B cell (primary cell): Measurements from ENCODE around the gene CD8B. TPM values are rescaled to one million over a fixed set of nuclear protein-coding genes. Genes with fewer than 3 reads are reported as not detected.

Source experiments
- ATAC-seq: fragments of 200-7000 bp; cut with Tn5 transposase; one replicate; pipeline ENCODE4 v1.10.0; 2021; ENCODE audit warnings: low read depth, mild to moderate bottlenecking, moderate number of reproducible peaks, moderate library complexity
- CTCF ChIA-PET: fragments of 350-600 bp; sonication (Branson Sonifier 250); formaldehyde crosslinking; loops from one replicate; lab custom pipeline; 2021; ENCODE audit warnings: antibody characterized with exemption, inconsistent platforms; lab: Charles Lee
- POLR2A ChIA-PET: fragments of 350-600 bp; sonication (Branson Sonifier 250); formaldehyde crosslinking; loops from one replicate; lab custom pipeline; 2021; ENCODE audit warnings: antibody characterized with exemption; lab: Charles Lee
- DNase-seq: peaks from one replicate; pipeline ENCODE4 v3.0.0; 2013
- H2AFZ ChIP-seq: 2 replicates; pipeline ENCODE4 v1.6.1; 2012; ENCODE audit warnings: mild to moderate bottlenecking, low read depth, low read length; ENCODE audit not compliant: insufficient read depth, poor library complexity, severe bottlenecking
- H3K27ac ChIP-seq, 2 donors: 1 replicate in 1 of 2; 2 replicates in 1 of 2; pipeline ENCODE4 v1.5.1; 2012 to 2013; ENCODE audit warnings: low read length in 2 of 2, mild to moderate bottlenecking in 2 of 2, moderate library complexity in 1 of 2
- H3K27me3 ChIP-seq, 4 experiments: fragments of 200-600 bp in 1 of 4; sonication (generic) in 1 of 4; replicated peaks in 1 of 4; 1 replicate in 2 of 4; 2 replicates in 2 of 4; pipeline versions ENCODE4 v1.6.1 to v1.7.0; 2013 to 2016; ENCODE audit warnings: low read length in 3 of 4, mild to moderate bottlenecking in 2 of 4, mixed read lengths in 1 of 4, moderate library complexity in 1 of 4; ENCODE audit not compliant: insufficient read depth in 4 of 4, control insufficient read depth in 3 of 4; ENCODE audit errors: control extremely low read depth in 1 of 4
- H3K36me3 ChIP-seq, 2 experiments: replicated peaks in 1 of 2; 1 replicate in 1 of 2; 2 replicates in 1 of 2; pipeline versions ENCODE4 v1.6.1 to v1.7.1; 2013; ENCODE audit warnings: low read length in 1 of 2; ENCODE audit not compliant: insufficient read depth in 2 of 2, control insufficient read depth in 1 of 2; ENCODE audit errors: control extremely low read depth in 1 of 2, extremely low read depth in 1 of 2
- H3K4me1 ChIP-seq, 2 donors: fragments of 200-600 bp in 1 of 2; sonication (generic) in 1 of 2; 1 replicate in 1 of 2; 2 replicates in 1 of 2; pipeline versions ENCODE4 v1.5.1 to v1.6.1; 2013 to 2017; ENCODE audit warnings: low read length in 2 of 2; ENCODE audit not compliant: control insufficient read depth in 2 of 2, insufficient read depth in 2 of 2
- H3K4me2 ChIP-seq: replicated peaks from 2 replicates; pipeline ENCODE3; 2012; ENCODE audit warnings: mild to moderate bottlenecking, low read depth, low read length; ENCODE audit not compliant: poor library complexity, severe bottlenecking
- H3K4me3 ChIP-seq, 5 experiments: fragments of 200-600 bp in 1 of 5; sonication (generic) in 1 of 5; 1 replicate in 3 of 5; 2 replicates in 2 of 5; pipeline versions ENCODE4 v1.5.1 to v1.7.0; 2011 to 2016; ENCODE audit warnings: low read length in 4 of 5, mild to moderate bottlenecking in 4 of 5, low read depth in 2 of 5, control low read depth in 1 of 5, moderate library complexity in 1 of 5; ENCODE audit not compliant: insufficient read depth in 1 of 5; ENCODE audit errors: control extremely low read depth in 1 of 5, extremely low read depth in 1 of 5
- H3K79me2 ChIP-seq: fragments of 200-600 bp; sonication (generic); one replicate; pipeline ENCODE4 v1.6.0; 2016; ENCODE audit warnings: low read length; ENCODE audit not compliant: control insufficient read depth, insufficient read depth
- H3K9ac ChIP-seq: fragments of 200-600 bp; sonication (generic); 2 replicates; pipeline ENCODE4 v1.6.1; 2017; ENCODE audit warnings: mild to moderate bottlenecking, low read length, moderate library complexity
- H3K9me3 ChIP-seq, 3 donors: one replicate each; pipeline versions ENCODE4 v1.6.1 to v1.7.1; 2013; ENCODE audit warnings: low read length in 2 of 3; ENCODE audit not compliant: control insufficient read depth in 2 of 3, insufficient read depth in 1 of 3; ENCODE audit errors: control extremely low read depth in 1 of 3
- H4K20me1 ChIP-seq: 2 replicates; pipeline ENCODE4 v1.6.0; 2012; ENCODE audit warnings: mild to moderate bottlenecking, low read length; ENCODE audit not compliant: insufficient read depth, control insufficient read depth, poor library complexity, severe bottlenecking
- H3K27ac Mint-ChIP-seq: one replicate; pipeline ENCODE4 v1.8.0; 2021; ENCODE audit warnings: mixed read lengths
- H3K27me3 Mint-ChIP-seq: one replicate; pipeline ENCODE4 v1.8.0; 2021; ENCODE audit warnings: mixed read lengths
- H3K4me1 Mint-ChIP-seq: one replicate; pipeline ENCODE4 v1.8.0; 2021; ENCODE audit warnings: mixed read lengths
- H3K4me3 Mint-ChIP-seq: one replicate; pipeline ENCODE4 v1.8.0; 2021; ENCODE audit warnings: mixed read lengths
- H3K9me3 Mint-ChIP-seq: one replicate; pipeline ENCODE4 v1.8.0; 2022; ENCODE audit warnings: mixed read lengths; ENCODE audit not compliant: insufficient read depth
- EZH2 ChIP-seq: IDR thresholded peaks from 2 replicates; pipeline ENCODE4 v1.6.1; 2012; ENCODE audit warnings: borderline replicate concordance, low read depth, mild to moderate bottlenecking, moderate library complexity, low read length; ENCODE audit not compliant: insufficient read depth, poor library complexity, severe bottlenecking
- WGBS: methylation state at CpG from one replicate; pipeline ENCODE4 v1.1.5; 2013; ENCODE audit warnings: missing lambda C conversion rate; ENCODE audit not compliant: insufficient coverage; 5-methylcytosine and 5-hydroxymethylcytosine counted together
- intact Hi-C: fragments of 100-400 bp; cut with micrococcal nuclease; formaldehyde crosslinking; loops from one replicate; pipeline ENCODE4 v1.10.0; 2022
- polyA plus RNA-seq: library from polyadenylated mRNA; depleted of rRNA; stranded (reverse); fragments of >200 nt; gene quantifications from 2 replicates; pipeline ENCODE4 v1.2.3, GENCODE V29; 2012
- total RNA-seq, 2 donors: library from RNA; stranded (reverse); fragments of 120-200 nt in 1 of 2; gene quantifications; 1 replicate in 1 of 2; 2 replicates in 1 of 2; pipeline versions ENCODE4 v1.2.3 to v1.2.4, GENCODE V29; 2013 to 2022
- TF ChIP-seq, protein P1 (sequence below): fragments of 200-600 bp; IDR thresholded peaks from one replicate; pipeline ENCODE4 v1.8.0; 2022; ENCODE audit warnings: antibody characterized with exemption, mild to moderate bottlenecking

Gene CD8B
- total and polyA plus RNA-seq, 2 donors (not counting 1 experiment from before 2014, with no cell fraction given) = 0.45 TPM; not detected in 1

DNA sequence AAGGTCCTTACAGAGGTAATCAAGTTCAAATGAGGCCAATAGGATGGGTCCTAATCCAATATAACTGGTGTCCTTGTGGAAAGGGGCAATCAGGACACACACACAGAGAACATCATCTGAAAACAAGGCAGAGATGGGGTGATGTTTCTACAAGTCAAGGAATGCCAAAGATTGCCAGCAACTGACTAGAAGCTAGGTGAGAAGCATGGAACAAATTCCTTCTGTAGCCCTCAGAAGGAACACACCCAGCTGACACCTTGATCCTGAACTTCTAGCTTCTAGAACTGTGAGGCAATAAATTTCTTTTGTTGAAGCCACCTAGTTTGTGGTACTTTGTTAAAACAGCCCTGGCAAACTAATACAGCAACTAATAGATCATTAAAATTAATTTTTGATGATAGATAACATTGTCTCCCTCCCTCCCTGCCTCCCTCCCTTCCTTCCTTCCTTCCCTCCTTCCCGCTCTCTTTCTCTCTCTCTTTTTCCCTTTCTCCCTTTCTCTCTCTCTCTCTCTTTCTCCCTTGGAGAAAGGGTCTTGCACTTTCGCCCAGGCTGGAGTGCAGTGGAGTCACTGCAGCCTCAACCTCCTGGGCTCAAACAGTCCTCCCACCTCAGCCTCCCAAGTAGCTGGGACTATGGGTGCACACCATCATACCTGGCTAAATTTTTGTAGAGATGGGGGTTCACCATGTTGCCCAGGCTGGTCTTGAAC lies 60.7 kb downstream of the CD8B start:
- ChIA-PET POLR2A (no interaction called here), CTCF (no interaction called here)
- H3K9me3 ChIP-seq = peaks cover 7 to 20% (median 11%) of the 10 kb centered on the region in 3 donors
- Mint-ChIP-seq H3K27me3 (peaks cover 18% of the 10 kb centered on the region), H3K9me3 (peaks cover 8% of the 10 kb centered on the region), H3K4me1 (no peaks in the 10 kb centered on the region), H3K4me3 (no peak overlapping the region), H3K27ac (no peak overlapping the region)
- H3K4me2 ChIP-seq = no peak overlapping the region
- no peaks in the 10 kb centered on the region for H3K36me3 ChIP-seq
- peaks cover 0 to 8% (median 3%) of the 10 kb centered on the region in 4 experiments for H3K27me3 ChIP-seq
- no peak for TF ChIP-seq EZH2
- TF ChIP-seq, protein P1, sequence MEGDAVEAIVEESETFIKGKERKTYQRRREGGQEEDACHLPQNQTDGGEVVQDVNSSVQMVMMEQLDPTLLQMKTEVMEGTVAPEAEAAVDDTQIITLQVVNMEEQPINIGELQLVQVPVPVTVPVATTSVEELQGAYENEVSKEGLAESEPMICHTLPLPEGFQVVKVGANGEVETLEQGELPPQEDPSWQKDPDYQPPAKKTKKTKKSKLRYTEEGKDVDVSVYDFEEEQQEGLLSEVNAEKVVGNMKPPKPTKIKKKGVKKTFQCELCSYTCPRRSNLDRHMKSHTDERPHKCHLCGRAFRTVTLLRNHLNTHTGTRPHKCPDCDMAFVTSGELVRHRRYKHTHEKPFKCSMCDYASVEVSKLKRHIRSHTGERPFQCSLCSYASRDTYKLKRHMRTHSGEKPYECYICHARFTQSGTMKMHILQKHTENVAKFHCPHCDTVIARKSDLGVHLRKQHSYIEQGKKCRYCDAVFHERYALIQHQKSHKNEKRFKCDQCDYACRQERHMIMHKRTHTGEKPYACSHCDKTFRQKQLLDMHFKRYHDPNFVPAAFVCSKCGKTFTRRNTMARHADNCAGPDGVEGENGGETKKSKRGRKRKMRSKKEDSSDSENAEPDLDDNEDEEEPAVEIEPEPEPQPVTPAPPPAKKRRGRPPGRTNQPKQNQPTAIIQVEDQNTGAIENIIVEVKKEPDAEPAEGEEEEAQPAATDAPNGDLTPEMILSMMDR = no peak
- ATAC-seq (no peak), DNase-seq (no peak)
- WGBS = 100% methylated on average over 1 of the region's 2 CpGs
- intact Hi-C loops = no loop called here
- no peaks in the 10 kb centered on the region for H4K20me1 ChIP-seq
- no peak overlapping the region for H3K9ac ChIP-seq
- no peak overlapping the region for H2AFZ ChIP-seq
- no peaks in the 10 kb centered on the region for H3K4me1 ChIP-seq
- no peaks in the 10 kb centered on the region for H3K79me2 ChIP-seq
- no peak overlapping the region for H3K4me3 ChIP-seq
- H3K27ac ChIP-seq = no peak overlapping the region

DNA sequence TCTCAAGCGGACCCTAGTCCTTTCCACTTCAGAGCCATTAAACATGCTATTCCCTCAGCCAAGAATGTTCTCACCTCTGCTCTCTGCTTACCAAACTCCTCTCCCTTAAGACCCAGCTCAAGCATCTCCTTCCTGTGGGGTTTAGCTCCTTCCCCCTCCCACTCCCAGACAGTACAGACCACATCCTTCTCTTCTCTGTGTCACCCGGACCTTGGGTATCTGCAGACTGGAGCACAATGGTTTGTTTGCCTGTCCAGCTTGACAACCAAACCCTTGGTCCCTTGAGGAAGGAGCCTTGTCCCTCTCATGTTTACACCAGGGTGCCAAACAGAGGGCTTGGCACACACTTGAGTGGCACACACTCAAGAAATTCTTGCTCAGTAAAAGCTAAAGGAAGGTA lies 66.8 kb downstream of the CD8B start:
- H3K27me3 Mint-ChIP-seq = peaks cover 62% of the 10 kb centered on the region
- H3K4me3 Mint-ChIP-seq = no peak overlapping the region
- Histone ChIP-seq H3K9ac (no peak overlapping the region), H3K79me2 (no peaks in the 10 kb centered on the region), H3K4me3 (no peak overlapping the region), H3K27ac (no peak overlapping the region), H3K36me3 (no peaks in the 10 kb centered on the region), H3K4me2 (no peak overlapping the region), H3K27me3 (peaks cover 0 to 57% (median 41%) of the 10 kb centered on the region in 4 experiments), H2AFZ (no peak overlapping the region), H4K20me1 (no peaks in the 10 kb centered on the region), H3K9me3 (peaks cover 12 to 27% (median 26%) of the 10 kb centered on the region in 3 donors), H3K4me1 (peaks cover 19 to 20% of the 10 kb centered on the region in 2 donors)
- POLR2A ChIA-PET = no interaction called here
- H3K4me1 Mint-ChIP-seq = peaks cover 20% of the 10 kb centered on the region
- CTCF ChIA-PET = interaction anchor here (0.5 kb wide), 1 partner anchor 47 kb away, joined by 3 read pairs; no protein-coding TSS in a partner anchor
- DNase-seq (no peak), ATAC-seq (no peak)
- 57% methylated on average over 2 of the region's 2 CpGs for WGBS
- peaks cover 16% of the 10 kb centered on the region for H3K9me3 Mint-ChIP-seq
- H3K27ac Mint-ChIP-seq = no peak overlapping the region
- intact Hi-C loops = no loop called here
- no peak for TF ChIP-seq EZH2
- TF ChIP-seq, protein P1 = no peak
